IMR-90 (cell line): ENCODE measurements around the gene JAKMIP1. TPM values are rescaled to one million over a fixed set of nuclear protein-coding genes. Genes with fewer than 3 reads are reported as not detected.

Source experiments
- ATAC-seq: fragments of 200-7000 bp; cut with Tn5 transposase; 2 replicates; pipeline ENCODE4 v1.9.1; 2020; ENCODE audit warnings: low read depth, mild to moderate bottlenecking, moderate library complexity
- BruUV-seq: library from RNA; stranded (reverse); fragments of 400-500 nt; replicated peaks from 2 replicates; lab custom pipeline; 2021; lab: Mats Ljungman, UMichigan
- CTCF ChIA-PET: fragments of 300-600 bp; formaldehyde crosslinking; extraction: SDS; loops from one replicate; lab custom pipeline; 2021; ENCODE audit warnings: antibody characterized with exemption; lab: Yijun Ruan, JAX
- POLR2A ChIA-PET: fragments of 300-600 bp; sonication (Branson Sonifier 250); formaldehyde crosslinking; loops from one replicate; lab custom pipeline; 2022; ENCODE audit warnings: antibody characterized with exemption; ENCODE audit not compliant: unreplicated experiment; lab: Charles Lee
- DNase-seq: peaks from one replicate; pipeline ENCODE4 v3.0.0; 2013
- H2AFZ ChIP-seq: replicated peaks from 2 replicates; pipeline ENCODE3; 2013; ENCODE audit warnings: low read length, mild to moderate bottlenecking; ENCODE audit not compliant: poor library complexity
- H2AK5ac ChIP-seq: 2 replicates; pipeline ENCODE4 v1.6.1; 2013; ENCODE audit warnings: low read depth, low read length, inconsistent platforms
- H2AK9ac ChIP-seq: replicated peaks from 2 replicates; pipeline ENCODE3; 2013; ENCODE audit warnings: mild to moderate bottlenecking, low read depth, low read length, moderate library complexity; ENCODE audit not compliant: poor library complexity
- H2BK120ac ChIP-seq: 2 replicates; pipeline ENCODE4 v1.6.1; 2013; ENCODE audit warnings: low read depth, low read length, inconsistent platforms
- H2BK15ac ChIP-seq: 3 replicates; pipeline ENCODE4 v1.6.1; 2013; ENCODE audit warnings: low read depth, low read length, inconsistent platforms
- H2BK20ac ChIP-seq: 2 replicates; pipeline ENCODE4 v1.6.1; 2013; ENCODE audit warnings: low read depth, mild to moderate bottlenecking, inconsistent platforms, low read length, moderate library complexity
- H2BK5ac ChIP-seq: 2 replicates; pipeline ENCODE4 v1.6.1; 2013; ENCODE audit warnings: mild to moderate bottlenecking, low read depth, low read length, inconsistent platforms; ENCODE audit not compliant: poor library complexity, severe bottlenecking
- H3K14ac ChIP-seq: replicated peaks from 2 replicates; pipeline ENCODE4 v1.6.1; 2013; ENCODE audit warnings: low read depth, low read length, inconsistent platforms
- H3K18ac ChIP-seq: 2 replicates; pipeline ENCODE4 v1.6.1; 2013; ENCODE audit warnings: low read depth, low read length, control low read depth
- H3K23ac ChIP-seq: 2 replicates; pipeline ENCODE4 v1.6.1; 2013; ENCODE audit warnings: low read depth, low read length, inconsistent platforms
- H3K27ac ChIP-seq: 2 replicates; pipeline ENCODE4 v1.5.1; 2013; ENCODE audit warnings: mild to moderate bottlenecking, control low read depth, low read length; ENCODE audit not compliant: insufficient read depth
- H3K27me3 ChIP-seq: 2 replicates; pipeline ENCODE4 v1.6.1; 2013; ENCODE audit warnings: low read length; ENCODE audit not compliant: control insufficient read depth, insufficient read depth
- H3K36me3 ChIP-seq: 2 replicates; pipeline ENCODE4 v1.6.1; 2013; ENCODE audit warnings: low read length, mixed read lengths; ENCODE audit not compliant: control insufficient read depth, insufficient read depth
- H3K4ac ChIP-seq: 2 replicates; pipeline ENCODE4 v1.6.1; 2013; ENCODE audit warnings: low read depth, low read length, inconsistent platforms
- H3K4me1 ChIP-seq: 2 replicates; pipeline ENCODE4 v1.6.1; 2013; ENCODE audit warnings: low read length, mixed read lengths; ENCODE audit not compliant: control insufficient read depth, insufficient read depth
- H3K4me2 ChIP-seq: 2 replicates; pipeline ENCODE4 v1.6.1; 2013; ENCODE audit warnings: low read depth, mild to moderate bottlenecking, control low read depth, low read length, moderate library complexity
- H3K4me3 ChIP-seq: 2 replicates; pipeline ENCODE4 v1.5.1; 2013; ENCODE audit warnings: low read depth, mild to moderate bottlenecking, control low read depth, low read length, moderate library complexity; ENCODE audit not compliant: insufficient read depth
- H3K56ac ChIP-seq: 2 replicates; pipeline ENCODE4 v1.6.1; 2013; ENCODE audit warnings: low read length, inconsistent platforms; ENCODE audit not compliant: insufficient read depth; ENCODE audit errors: extremely low read depth
- H3K79me1 ChIP-seq, 2 experiments: 2 replicates each; pipeline ENCODE4 v1.6.1; 2013; ENCODE audit warnings: low read length in 2 of 2, inconsistent platforms in 1 of 2, low read depth in 1 of 2
- H3K9ac ChIP-seq: 2 replicates; pipeline ENCODE4 v1.6.1; 2013; ENCODE audit warnings: low read depth, low read length, control low read depth
- H3K9me1 ChIP-seq: 2 replicates; pipeline ENCODE4 v1.6.1; 2013; ENCODE audit warnings: low read length, inconsistent platforms; ENCODE audit not compliant: insufficient read depth
- H3K9me3 ChIP-seq: 2 replicates; pipeline ENCODE4 v1.6.1; 2013; ENCODE audit warnings: low read length; ENCODE audit not compliant: control insufficient read depth, insufficient read depth
- H4K20me1 ChIP-seq: 2 replicates; pipeline ENCODE4 v1.6.1; 2013; ENCODE audit warnings: low read length, inconsistent platforms; ENCODE audit not compliant: insufficient read depth
- H4K5ac ChIP-seq: 2 replicates; pipeline ENCODE4 v1.6.1; 2013; ENCODE audit warnings: mild to moderate bottlenecking, low read depth, low read length, control low read depth
- H4K8ac ChIP-seq, 2 experiments: 2 replicates each; pipeline ENCODE4 v1.6.1; 2013; ENCODE audit warnings: low read depth in 2 of 2, low read length in 2 of 2, control low read depth in 1 of 2, inconsistent platforms in 1 of 2
- H4K91ac ChIP-seq: 2 replicates; pipeline ENCODE4 v1.6.1; 2013; ENCODE audit warnings: low read depth, low read length, inconsistent platforms; ENCODE audit not compliant: insufficient read depth
- MAFK ChIP-seq: IDR thresholded peaks from 2 replicates; pipeline ENCODE4 v1.6.1; 2012; ENCODE audit warnings: low read depth, low read length, improper control_type of control experiment
- WGBS, 2 experiments: methylation state at CpG; one replicate each; pipeline versions ENCODE4 v1.1.5 to v1.1.7; 2013; ENCODE audit warnings: missing lambda C conversion rate in 2 of 2; ENCODE audit not compliant: insufficient read length in 1 of 2; ENCODE audit errors: extremely low coverage in 2 of 2; 5-methylcytosine and 5-hydroxymethylcytosine counted together
- dilution Hi-C: fragments of 300-500 bp; cut with HindIII; formaldehyde crosslinking; loops from one replicate; pipeline ENCODE4 v1.14.3; 2018; ENCODE audit warnings: low sequenced_read_pairs; ENCODE audit not compliant: unreplicated experiment
- in situ Hi-C: fragments of 300-500 bp; cut with MboI; formaldehyde crosslinking; loops from 3 replicates; pipeline ENCODE4 v1.14.3; 2019; ENCODE audit warnings: low sequenced_read_pairs, inconsistent platforms, mixed read lengths
- intact Hi-C: fragments of 100-400 bp; cut with micrococcal nuclease; formaldehyde crosslinking; loops from 2 replicates; pipeline ENCODE4 v1.10.0; 2022
- polyA plus RNA-seq, 3 experiments: library from polyadenylated mRNA; depleted of rRNA; stranded (reverse); fragments of >200 nt; gene quantifications; 2 replicates each; pipeline ENCODE4 v1.2.3, GENCODE V29; 2012; ENCODE audit warnings: low replicate concordance in 1 of 3
- total RNA-seq: library from RNA; depleted of rRNA; stranded (reverse); fragments of >200 nt; gene quantifications from 2 replicates; pipeline ENCODE4 v1.2.3, GENCODE V29; 2012

The JAKMIP1 gene
- total and polyA plus RNA-seq, 2 of the 4 experiments (the other 2 are of a cell fraction) = not detected

GRCh38 chr4:6085028-6085690, 115.2 kb downstream of the JAKMIP1 start:
- Histone ChIP-seq H3K23ac (no peak overlapping the region), H3K27me3 (no peaks in the 10 kb centered on the region), H3K56ac (no peak overlapping the region), H2BK15ac (no peak overlapping the region), H4K20me1 (no peaks in the 10 kb centered on the region), H2BK20ac (no peak overlapping the region), H2AFZ (no peak overlapping the region), H3K79me1 (no peaks in the 10 kb centered on the region), H3K9ac (no peak overlapping the region), H3K18ac (no peak overlapping the region), H3K27ac (no peak overlapping the region), H3K4me3 (no peak overlapping the region), H3K36me3 (no peaks in the 10 kb centered on the region), H2BK120ac (no peak overlapping the region), H3K4ac (no peak overlapping the region), H3K9me3 (peaks cover 2% of the 10 kb centered on the region; the same call in 1 of the 2 replicates), H2BK5ac (no peak overlapping the region), H3K9me1 (no peaks in the 10 kb centered on the region), H4K91ac (no peak overlapping the region), H4K5ac (no peak overlapping the region), H3K4me2 (no peak overlapping the region), H3K14ac (no peak overlapping the region), H4K8ac (no peak overlapping the region), H2AK9ac (no peak overlapping the region), H3K4me1 (no peaks in the 10 kb centered on the region), H2AK5ac (no peak overlapping the region)
- ChIA-PET POLR2A (no interaction called here), CTCF (no interaction called here)
- dilution Hi-C loops (no loop called here), in situ Hi-C loops (no loop called here), intact Hi-C loops (no loop called here)
- no TSS peak for BruUV-seq
- DNase-seq (no peak), ATAC-seq (no peak)
- 52% methylated on average over 6 of the region's 16 CpGs; no CpG with 5 or more reads in 1 of the 2 experiments for WGBS, 2 experiments
- TF ChIP-seq MAFK = no peak
